Measurements from ENCODE around the gene CRIM1.

GRCh38 chr2:36370281-36370680 lies 14.7 kb downstream of the CRIM1 start:
- TF ChIP-seq CTCF (IDR thresholded peaks at IDR 0.05 in 8 of 11, conservative IDR thresholded peaks at IDR 0.05 in 3 of 11) (no peak), POLR2A (IDR thresholded peaks at IDR 0.05) (no peak), POLR2AphosphoS5 (IDR thresholded peaks at IDR 0.05) (no peak)

Data from spleen (tissue), 7 donors.